ENCODE data around the gene SLC35G4.

SLC35G4 gene

DNA sequence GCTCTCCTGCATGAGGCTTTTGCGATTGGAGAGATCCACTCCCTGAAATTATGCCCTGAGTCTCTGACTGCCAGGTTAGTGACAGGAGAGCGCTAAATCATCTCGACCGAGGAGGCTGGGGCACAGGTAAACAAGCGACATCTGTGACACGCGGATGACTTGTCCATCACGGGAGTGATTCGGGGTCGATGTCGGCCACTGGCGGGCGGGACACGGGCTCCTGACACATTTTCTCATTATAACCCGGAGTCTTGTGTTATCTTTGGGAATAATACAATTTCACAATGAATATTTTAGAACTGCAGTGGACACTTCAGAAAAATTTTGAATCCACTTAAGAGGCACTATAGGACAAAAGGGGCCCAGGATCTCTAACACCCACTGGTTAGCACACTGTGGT, 29.5 kb upstream of the SLC35G4 start:
- no peak for DNase-seq
- no peak overlapping the region for H3K4me3 ChIP-seq (ENCODE audit: low read depth, low read length)
- no peak overlapping the region for H3K27ac ChIP-seq
- peaks cover 13% of the 10 kb centered on the region for H3K27me3 ChIP-seq (ENCODE audit: insufficient read depth, low read depth, severe bottlenecking)
- H3K9me3 ChIP-seq (ENCODE audit: severe bottlenecking): no peaks in the 10 kb centered on the region
- H3K36me3 ChIP-seq: no peaks in the 10 kb centered on the region
- TF ChIP-seq, protein P1, sequence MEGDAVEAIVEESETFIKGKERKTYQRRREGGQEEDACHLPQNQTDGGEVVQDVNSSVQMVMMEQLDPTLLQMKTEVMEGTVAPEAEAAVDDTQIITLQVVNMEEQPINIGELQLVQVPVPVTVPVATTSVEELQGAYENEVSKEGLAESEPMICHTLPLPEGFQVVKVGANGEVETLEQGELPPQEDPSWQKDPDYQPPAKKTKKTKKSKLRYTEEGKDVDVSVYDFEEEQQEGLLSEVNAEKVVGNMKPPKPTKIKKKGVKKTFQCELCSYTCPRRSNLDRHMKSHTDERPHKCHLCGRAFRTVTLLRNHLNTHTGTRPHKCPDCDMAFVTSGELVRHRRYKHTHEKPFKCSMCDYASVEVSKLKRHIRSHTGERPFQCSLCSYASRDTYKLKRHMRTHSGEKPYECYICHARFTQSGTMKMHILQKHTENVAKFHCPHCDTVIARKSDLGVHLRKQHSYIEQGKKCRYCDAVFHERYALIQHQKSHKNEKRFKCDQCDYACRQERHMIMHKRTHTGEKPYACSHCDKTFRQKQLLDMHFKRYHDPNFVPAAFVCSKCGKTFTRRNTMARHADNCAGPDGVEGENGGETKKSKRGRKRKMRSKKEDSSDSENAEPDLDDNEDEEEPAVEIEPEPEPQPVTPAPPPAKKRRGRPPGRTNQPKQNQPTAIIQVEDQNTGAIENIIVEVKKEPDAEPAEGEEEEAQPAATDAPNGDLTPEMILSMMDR (IDR thresholded peaks at IDR 0.05; ENCODE audit: low read depth, low read length): no peak

DNA sequence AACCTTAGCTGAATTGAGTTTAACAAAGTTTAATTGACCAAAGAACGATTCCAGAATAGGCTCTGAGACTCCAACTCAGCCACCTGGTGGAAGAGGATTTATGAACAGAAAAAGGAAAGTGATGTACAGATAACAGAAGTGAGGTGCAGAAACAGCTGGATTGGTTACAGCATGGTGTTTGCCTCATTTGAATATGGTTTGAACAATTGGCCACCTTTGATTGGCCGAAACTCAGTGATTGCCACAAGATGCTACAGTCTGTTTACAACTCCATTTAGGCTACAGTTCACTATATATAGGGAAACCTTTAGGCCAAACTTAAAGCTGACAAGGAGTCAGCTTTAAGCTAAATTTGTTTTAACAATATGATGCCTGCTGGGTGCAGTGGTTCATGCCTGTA, 28.1 kb upstream of the SLC35G4 start:
- H3K27ac ChIP-seq: no peak overlapping the region
- H3K27me3 ChIP-seq (ENCODE audit: insufficient read depth, low read depth, severe bottlenecking): peaks cover 16% of the 10 kb centered on the region
- TF ChIP-seq, protein P1 (IDR thresholded peaks at IDR 0.05; ENCODE audit: low read depth, low read length): no peak
- DNase-seq: no peak
- no peak overlapping the region for H3K4me3 ChIP-seq (ENCODE audit: low read depth, low read length)
- no peaks in the 10 kb centered on the region for H3K36me3 ChIP-seq
- H3K9me3 ChIP-seq (ENCODE audit: severe bottlenecking): no peaks in the 10 kb centered on the region

DNA sequence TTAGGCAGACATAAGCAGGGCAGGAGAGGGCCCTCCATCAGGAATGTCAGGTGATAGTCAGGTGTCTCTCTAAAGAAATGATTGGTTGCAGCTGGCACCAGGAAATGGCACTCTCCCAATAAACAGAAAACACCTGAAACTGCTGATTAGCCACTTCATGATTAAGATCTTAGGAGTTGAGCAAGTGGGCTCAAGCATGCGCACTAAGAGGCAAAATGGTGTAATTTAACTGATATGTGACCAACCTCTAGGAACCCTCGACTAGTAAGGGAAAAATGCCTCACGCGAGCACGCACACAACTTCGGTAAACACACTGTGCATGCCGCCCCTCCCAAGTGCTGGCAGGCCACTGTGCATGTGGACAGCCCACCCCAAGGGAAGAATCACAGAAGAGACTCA, 23.8 kb upstream of the SLC35G4 start:
- H3K9me3 ChIP-seq (ENCODE audit: severe bottlenecking): no peaks in the 10 kb centered on the region
- H3K36me3 ChIP-seq: no peaks in the 10 kb centered on the region
- TF ChIP-seq, protein P1 (IDR thresholded peaks at IDR 0.05; ENCODE audit: low read depth, low read length): no peak
- peaks cover 29% of the 10 kb centered on the region for H3K27me3 ChIP-seq (ENCODE audit: insufficient read depth, low read depth, severe bottlenecking)
- no peak for DNase-seq
- H3K4me3 ChIP-seq (ENCODE audit: low read depth, low read length): no peak overlapping the region
- H3K27ac ChIP-seq: no peak overlapping the region

DNA sequence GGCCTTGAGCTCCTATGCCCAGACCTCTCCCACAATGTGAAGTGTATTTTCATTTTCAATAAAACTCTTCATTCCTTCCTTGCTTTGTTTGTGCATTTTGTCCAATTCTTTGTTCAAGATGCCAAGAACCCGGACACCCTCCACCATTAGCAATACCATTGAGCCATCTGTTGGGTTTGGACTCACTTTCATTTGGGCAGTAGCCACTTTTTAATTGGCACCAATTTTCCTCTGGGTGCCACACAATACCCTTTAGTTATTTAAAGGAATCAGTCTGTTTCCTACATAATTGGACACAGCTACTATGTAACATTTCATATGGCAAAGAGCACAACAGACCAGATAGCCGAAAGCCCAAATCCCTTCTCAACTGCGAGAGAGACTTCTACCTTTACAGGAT, 22.5 kb upstream of the SLC35G4 start:
- DNase-seq: no peak
- Histone ChIP-seq H3K4me3 (ENCODE audit: low read depth, low read length) (no peak overlapping the region), H3K27ac (no peak overlapping the region), H3K27me3 (ENCODE audit: insufficient read depth, low read depth, severe bottlenecking) (peaks cover 29% of the 10 kb centered on the region), H3K9me3 (ENCODE audit: severe bottlenecking) (no peaks in the 10 kb centered on the region), H3K36me3 (no peaks in the 10 kb centered on the region)
- TF ChIP-seq, protein P1 (IDR thresholded peaks at IDR 0.05; ENCODE audit: low read depth, low read length): no peak

DNA sequence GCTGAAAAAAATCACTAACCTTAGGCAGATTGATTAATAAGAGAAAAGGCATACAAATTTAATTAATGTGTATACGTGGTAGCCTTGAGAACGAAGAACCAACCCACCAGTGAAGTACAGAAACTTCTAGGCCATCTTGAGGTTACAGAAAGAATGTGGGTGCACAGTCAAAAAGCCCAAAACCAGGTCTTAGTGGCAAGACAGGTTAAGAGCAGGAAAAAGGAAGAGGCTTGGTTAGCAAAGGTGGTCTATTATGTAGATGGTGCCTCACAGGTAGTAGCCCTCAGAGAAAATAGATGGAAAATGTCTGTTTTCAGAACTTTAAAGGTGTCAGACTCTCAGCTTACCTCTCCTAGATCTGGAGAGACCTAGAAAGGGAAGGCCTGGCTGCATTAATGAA, 22.0 kb upstream of the SLC35G4 start:
- Histone ChIP-seq H3K9me3 (ENCODE audit: severe bottlenecking) (no peaks in the 10 kb centered on the region), H3K4me3 (ENCODE audit: low read depth, low read length) (no peak overlapping the region), H3K36me3 (no peaks in the 10 kb centered on the region), H3K27ac (no peak overlapping the region), H3K27me3 (ENCODE audit: insufficient read depth, low read depth, severe bottlenecking) (peaks cover 29% of the 10 kb centered on the region)
- TF ChIP-seq, protein P1 (IDR thresholded peaks at IDR 0.05; ENCODE audit: low read depth, low read length): no peak
- no peak for DNase-seq

DNA sequence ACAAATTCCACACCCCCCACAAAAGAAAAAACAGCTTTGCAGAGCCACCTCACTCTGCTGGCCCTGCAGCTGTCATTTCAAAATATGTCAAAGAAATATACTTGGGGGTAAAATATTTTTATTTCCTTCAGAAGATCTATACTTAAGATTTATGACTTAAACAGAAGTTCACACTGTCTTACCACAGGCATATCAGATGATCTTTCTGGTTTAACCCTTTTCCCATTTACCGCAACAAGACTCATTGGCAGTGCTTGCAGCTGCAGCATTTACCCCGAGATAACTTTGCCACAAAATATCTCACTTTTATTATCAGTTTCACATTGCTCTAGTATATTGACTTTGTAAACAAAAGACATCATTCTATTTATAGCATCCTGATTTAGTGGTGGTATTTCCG, 21.6 kb upstream of the SLC35G4 start:
- no peak for DNase-seq
- H3K27me3 ChIP-seq (ENCODE audit: insufficient read depth, low read depth, severe bottlenecking): peaks cover 25% of the 10 kb centered on the region
- no peaks in the 10 kb centered on the region for H3K9me3 ChIP-seq (ENCODE audit: severe bottlenecking)
- TF ChIP-seq, protein P1 (IDR thresholded peaks at IDR 0.05; ENCODE audit: low read depth, low read length): no peak
- H3K36me3 ChIP-seq: no peaks in the 10 kb centered on the region
- H3K4me3 ChIP-seq (ENCODE audit: low read depth, low read length): no peak overlapping the region
- no peak overlapping the region for H3K27ac ChIP-seq

Data from WERI-Rb-1 (cell line).